ENCODE measurements around the gene SYCE1L. TPM values are rescaled to one million over a fixed set of nuclear protein-coding genes. Genes with fewer than 3 reads are reported as not detected.

Gene SYCE1L
- total and polyA plus RNA-seq, 2 of the 4 experiments (the other 2 are of a cell fraction): 0.10 TPM; not detected in 1

GRCh38 chr16:77236063-77236511 lies 36.9 kb downstream of the SYCE1L start:
- Histone ChIP-seq H3K9me3 (ENCODE audit: control insufficient read depth, insufficient read depth, low read length) (no peaks in the 10 kb centered on the region), H3K56ac (ENCODE audit: extremely low read depth, insufficient read depth, low read length) (no peak overlapping the region), H3K18ac (ENCODE audit: low read depth, low read length) (no peak overlapping the region), H3K36me3 (ENCODE audit: control insufficient read depth, insufficient read depth, low read length) (no peaks in the 10 kb centered on the region), H4K20me1 (ENCODE audit: insufficient read depth, low read length) (no peaks in the 10 kb centered on the region), H3K14ac (replicated peaks; ENCODE audit: low read depth, low read length) (no peak overlapping the region), H2BK15ac (ENCODE audit: low read depth, low read length) (no peak overlapping the region), H2BK20ac (ENCODE audit: low read depth, low read length) (no peak overlapping the region), H3K79me1 (ENCODE audit: low read depth in 1 of 2, low read length in 2 of 2) (no peaks in the 10 kb centered on the region), H3K9me1 (ENCODE audit: insufficient read depth, low read length) (no peaks in the 10 kb centered on the region; the same call in 1 of the 2 replicates), H3K9ac (ENCODE audit: low read depth, low read length) (no peak overlapping the region), H3K27ac (ENCODE audit: insufficient read depth, low read length) (no peak overlapping the region), H3K4me2 (ENCODE audit: low read depth, low read length) (peak overlapping the region; percentile 75), H2AK5ac (ENCODE audit: low read depth, low read length) (no peak overlapping the region), H3K4ac (ENCODE audit: low read depth, low read length) (no peak overlapping the region), H3K27me3 (ENCODE audit: control insufficient read depth, insufficient read depth, low read length) (peaks cover 2% of the 10 kb centered on the region; the same call in 1 of the 2 replicates), H3K23ac (ENCODE audit: low read depth, low read length) (no peak overlapping the region), H2AFZ (replicated peaks; ENCODE audit: low read length, poor library complexity) (peak overlapping the region; percentile 91), H2BK5ac (ENCODE audit: low read depth, low read length, poor library complexity, severe bottlenecking) (no peak overlapping the region), H3K4me3 (ENCODE audit: insufficient read depth, low read depth, low read length) (no peak overlapping the region), H4K8ac (ENCODE audit: low read depth in 2 of 2, low read length in 2 of 2) (no peak overlapping the region), H2BK120ac (ENCODE audit: low read depth, low read length) (no peak overlapping the region), H4K5ac (ENCODE audit: low read depth, low read length) (no peak overlapping the region), H2AK9ac (replicated peaks; ENCODE audit: low read depth, low read length, poor library complexity) (peak overlapping the region; percentile 69), H4K91ac (ENCODE audit: insufficient read depth, low read depth, low read length) (no peak overlapping the region), H3K4me1 (ENCODE audit: control insufficient read depth, insufficient read depth, low read length) (no peaks in the 10 kb centered on the region)
- dilution Hi-C loops (cut with HindIII; ENCODE audit: low sequenced_read_pairs, unreplicated experiment) (loop anchor here (25.0 kb wide), 1 partner anchor 351 kb away; no protein-coding TSS in a partner anchor), in situ Hi-C loops (cut with MboI; ENCODE audit: low sequenced_read_pairs) (loop anchor here (5.0 to 25.0 kb wide), 2 partner anchors 351 to 776 kb away; partner anchors contain the start of gene CLEC3A), intact Hi-C loops (cut with micrococcal nuclease) (loop anchor here (1.0 to 10.0 kb wide), 8 partner anchors 141 to 863 kb away; partner anchors contain the start of genes ADAMTS18 and WWOX)
- no TSS peak for BruUV-seq (replicated peaks)
- peak; percentile 71 for DNase-seq
- ATAC-seq (ENCODE audit: low read depth): peak; percentile 99
- 0% methylated on average over 8 of the region's 21 CpGs; no CpG with 5 or more reads in 1 of the 2 experiments for WGBS, 2 experiments (ENCODE audit: extremely low coverage in 2 of 2, insufficient read length in 1 of 2)
- CTCF ChIA-PET: interaction anchor here (0.6 to 3.2 kb wide), 5 partner anchors 8 to 423 kb away, joined by 3 to 43 read pairs (median 4); no protein-coding TSS in a partner anchor
- POLR2A ChIA-PET (ENCODE audit: unreplicated experiment): no interaction called here
- TF ChIP-seq CEBPB (IDR thresholded peaks at IDR 0.05; ENCODE audit: low read depth, low read length): peak; percentile 45; the same call in 1 of the 2 replicates
- peak; percentile 100 for TF ChIP-seq RAD21 (IDR thresholded peaks at IDR 0.05; ENCODE audit: low read length)
- TF ChIP-seq MXI1 (IDR thresholded peaks at IDR 0.05; ENCODE audit: borderline replicate concordance, low read depth, low read length): 0 out of 2 replicates have a peak, but pooled peaks have one; percentile 41
- peak; percentile 66; the same call in 1 of the 2 replicates for TF ChIP-seq CHD1 (IDR thresholded peaks at IDR 0.05; ENCODE audit: low read depth, low read length)
- peak; percentile 100 for TF ChIP-seq SMC3 (IDR thresholded peaks at IDR 0.05; ENCODE audit: low read depth, low read length)
- TF ChIP-seq, protein P1, sequence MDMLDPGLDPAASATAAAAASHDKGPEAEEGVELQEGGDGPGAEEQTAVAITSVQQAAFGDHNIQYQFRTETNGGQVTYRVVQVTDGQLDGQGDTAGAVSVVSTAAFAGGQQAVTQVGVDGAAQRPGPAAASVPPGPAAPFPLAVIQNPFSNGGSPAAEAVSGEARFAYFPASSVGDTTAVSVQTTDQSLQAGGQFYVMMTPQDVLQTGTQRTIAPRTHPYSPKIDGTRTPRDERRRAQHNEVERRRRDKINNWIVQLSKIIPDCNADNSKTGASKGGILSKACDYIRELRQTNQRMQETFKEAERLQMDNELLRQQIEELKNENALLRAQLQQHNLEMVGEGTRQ (IDR thresholded peaks at IDR 0.05; ENCODE audit: low read depth, low read length): peak; percentile 24; the same call in 1 of the 2 replicates
- TF ChIP-seq FOS (IDR thresholded peaks at IDR 0.05; ENCODE audit: low read depth, low read length): no peak
- TF ChIP-seq MAZ (IDR thresholded peaks at IDR 0.05; ENCODE audit: borderline replicate concordance, low read depth, low read length): peak; percentile 50; the same call in 1 of the 2 replicates
- TF ChIP-seq MAFK (IDR thresholded peaks at IDR 0.05; ENCODE audit: low read depth, low read length): no peak; the same call in 1 of the 2 replicates
- TF ChIP-seq, protein P2, sequence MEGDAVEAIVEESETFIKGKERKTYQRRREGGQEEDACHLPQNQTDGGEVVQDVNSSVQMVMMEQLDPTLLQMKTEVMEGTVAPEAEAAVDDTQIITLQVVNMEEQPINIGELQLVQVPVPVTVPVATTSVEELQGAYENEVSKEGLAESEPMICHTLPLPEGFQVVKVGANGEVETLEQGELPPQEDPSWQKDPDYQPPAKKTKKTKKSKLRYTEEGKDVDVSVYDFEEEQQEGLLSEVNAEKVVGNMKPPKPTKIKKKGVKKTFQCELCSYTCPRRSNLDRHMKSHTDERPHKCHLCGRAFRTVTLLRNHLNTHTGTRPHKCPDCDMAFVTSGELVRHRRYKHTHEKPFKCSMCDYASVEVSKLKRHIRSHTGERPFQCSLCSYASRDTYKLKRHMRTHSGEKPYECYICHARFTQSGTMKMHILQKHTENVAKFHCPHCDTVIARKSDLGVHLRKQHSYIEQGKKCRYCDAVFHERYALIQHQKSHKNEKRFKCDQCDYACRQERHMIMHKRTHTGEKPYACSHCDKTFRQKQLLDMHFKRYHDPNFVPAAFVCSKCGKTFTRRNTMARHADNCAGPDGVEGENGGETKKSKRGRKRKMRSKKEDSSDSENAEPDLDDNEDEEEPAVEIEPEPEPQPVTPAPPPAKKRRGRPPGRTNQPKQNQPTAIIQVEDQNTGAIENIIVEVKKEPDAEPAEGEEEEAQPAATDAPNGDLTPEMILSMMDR (conservative IDR thresholded peaks at IDR 0.05; ENCODE audit: low read depth, low read length): peak; percentile 100; the same call in 1 of the 2 replicates
- peak; percentile 73 for TF ChIP-seq POLR2A (IDR thresholded peaks at IDR 0.05; ENCODE audit: low read depth, low read length)
- TF ChIP-seq RFX5 (IDR thresholded peaks at IDR 0.05; ENCODE audit: low read depth, low read length): no peak
- TF ChIP-seq RCOR1 (IDR thresholded peaks at IDR 0.05; ENCODE audit: insufficient replicate concordance, low read length): no peak

Data from IMR-90 (cell line).